IMR-90 (cell line): ENCODE data around the gene KIF4B. TPM values are rescaled to one million over a fixed set of nuclear protein-coding genes. Genes with fewer than 3 reads are reported as not detected.

ENCODE experiments used
- ATAC-seq: fragments of 200-7000 bp; cut with Tn5 transposase; 2 replicates; pipeline ENCODE4 v1.9.1; 2020; ENCODE audit warnings: low read depth, mild to moderate bottlenecking, moderate library complexity
- BruUV-seq: library from RNA; stranded (reverse); fragments of 400-500 nt; replicated peaks from 2 replicates; lab custom pipeline; 2021; lab: Mats Ljungman, UMichigan
- CTCF ChIA-PET: fragments of 300-600 bp; formaldehyde crosslinking; extraction: SDS; loops from one replicate; lab custom pipeline; 2021; ENCODE audit warnings: antibody characterized with exemption; lab: Yijun Ruan, JAX
- POLR2A ChIA-PET: fragments of 300-600 bp; sonication (Branson Sonifier 250); formaldehyde crosslinking; loops from one replicate; lab custom pipeline; 2022; ENCODE audit warnings: antibody characterized with exemption; ENCODE audit not compliant: unreplicated experiment; lab: Charles Lee
- DNase-seq: peaks from one replicate; pipeline ENCODE4 v3.0.0; 2013
- H2AFZ ChIP-seq: replicated peaks from 2 replicates; pipeline ENCODE3; 2013; ENCODE audit warnings: low read length, mild to moderate bottlenecking; ENCODE audit not compliant: poor library complexity
- H2AK5ac ChIP-seq: 2 replicates; pipeline ENCODE4 v1.6.1; 2013; ENCODE audit warnings: low read depth, low read length, inconsistent platforms
- H2AK9ac ChIP-seq: replicated peaks from 2 replicates; pipeline ENCODE3; 2013; ENCODE audit warnings: mild to moderate bottlenecking, low read depth, low read length, moderate library complexity; ENCODE audit not compliant: poor library complexity
- H2BK120ac ChIP-seq: 2 replicates; pipeline ENCODE4 v1.6.1; 2013; ENCODE audit warnings: low read depth, low read length, inconsistent platforms
- H2BK15ac ChIP-seq: 3 replicates; pipeline ENCODE4 v1.6.1; 2013; ENCODE audit warnings: low read depth, low read length, inconsistent platforms
- H2BK20ac ChIP-seq: 2 replicates; pipeline ENCODE4 v1.6.1; 2013; ENCODE audit warnings: low read depth, mild to moderate bottlenecking, inconsistent platforms, low read length, moderate library complexity
- H2BK5ac ChIP-seq: 2 replicates; pipeline ENCODE4 v1.6.1; 2013; ENCODE audit warnings: mild to moderate bottlenecking, low read depth, low read length, inconsistent platforms; ENCODE audit not compliant: poor library complexity, severe bottlenecking
- H3K14ac ChIP-seq: replicated peaks from 2 replicates; pipeline ENCODE4 v1.6.1; 2013; ENCODE audit warnings: low read depth, low read length, inconsistent platforms
- H3K18ac ChIP-seq: 2 replicates; pipeline ENCODE4 v1.6.1; 2013; ENCODE audit warnings: low read depth, low read length, control low read depth
- H3K23ac ChIP-seq: 2 replicates; pipeline ENCODE4 v1.6.1; 2013; ENCODE audit warnings: low read depth, low read length, inconsistent platforms
- H3K27ac ChIP-seq: 2 replicates; pipeline ENCODE4 v1.5.1; 2013; ENCODE audit warnings: mild to moderate bottlenecking, control low read depth, low read length; ENCODE audit not compliant: insufficient read depth
- H3K27me3 ChIP-seq: 2 replicates; pipeline ENCODE4 v1.6.1; 2013; ENCODE audit warnings: low read length; ENCODE audit not compliant: control insufficient read depth, insufficient read depth
- H3K36me3 ChIP-seq: 2 replicates; pipeline ENCODE4 v1.6.1; 2013; ENCODE audit warnings: low read length, mixed read lengths; ENCODE audit not compliant: control insufficient read depth, insufficient read depth
- H3K4ac ChIP-seq: 2 replicates; pipeline ENCODE4 v1.6.1; 2013; ENCODE audit warnings: low read depth, low read length, inconsistent platforms
- H3K4me1 ChIP-seq: 2 replicates; pipeline ENCODE4 v1.6.1; 2013; ENCODE audit warnings: low read length, mixed read lengths; ENCODE audit not compliant: control insufficient read depth, insufficient read depth
- H3K4me2 ChIP-seq: 2 replicates; pipeline ENCODE4 v1.6.1; 2013; ENCODE audit warnings: low read depth, mild to moderate bottlenecking, control low read depth, low read length, moderate library complexity
- H3K4me3 ChIP-seq: 2 replicates; pipeline ENCODE4 v1.5.1; 2013; ENCODE audit warnings: low read depth, mild to moderate bottlenecking, control low read depth, low read length, moderate library complexity; ENCODE audit not compliant: insufficient read depth
- H3K56ac ChIP-seq: 2 replicates; pipeline ENCODE4 v1.6.1; 2013; ENCODE audit warnings: low read length, inconsistent platforms; ENCODE audit not compliant: insufficient read depth; ENCODE audit errors: extremely low read depth
- H3K79me1 ChIP-seq, 2 experiments: 2 replicates each; pipeline ENCODE4 v1.6.1; 2013; ENCODE audit warnings: low read length in 2 of 2, inconsistent platforms in 1 of 2, low read depth in 1 of 2
- H3K9ac ChIP-seq: 2 replicates; pipeline ENCODE4 v1.6.1; 2013; ENCODE audit warnings: low read depth, low read length, control low read depth
- H3K9me1 ChIP-seq: 2 replicates; pipeline ENCODE4 v1.6.1; 2013; ENCODE audit warnings: low read length, inconsistent platforms; ENCODE audit not compliant: insufficient read depth
- H3K9me3 ChIP-seq: 2 replicates; pipeline ENCODE4 v1.6.1; 2013; ENCODE audit warnings: low read length; ENCODE audit not compliant: control insufficient read depth, insufficient read depth
- H4K20me1 ChIP-seq: 2 replicates; pipeline ENCODE4 v1.6.1; 2013; ENCODE audit warnings: low read length, inconsistent platforms; ENCODE audit not compliant: insufficient read depth
- H4K5ac ChIP-seq: 2 replicates; pipeline ENCODE4 v1.6.1; 2013; ENCODE audit warnings: mild to moderate bottlenecking, low read depth, low read length, control low read depth
- H4K8ac ChIP-seq, 2 experiments: 2 replicates each; pipeline ENCODE4 v1.6.1; 2013; ENCODE audit warnings: low read depth in 2 of 2, low read length in 2 of 2, control low read depth in 1 of 2, inconsistent platforms in 1 of 2
- H4K91ac ChIP-seq: 2 replicates; pipeline ENCODE4 v1.6.1; 2013; ENCODE audit warnings: low read depth, low read length, inconsistent platforms; ENCODE audit not compliant: insufficient read depth
- CTCF ChIP-seq: conservative IDR thresholded peaks from 2 replicates; pipeline ENCODE4 v1.5.1; 2012; ENCODE audit warnings: mild to moderate bottlenecking, low read depth, low read length, improper control_type of control experiment
- ELK1 ChIP-seq: fragments of 150-350 bp; IDR thresholded peaks from 2 replicates; pipeline ENCODE4 v1.6.1; 2016; ENCODE audit warnings: low read depth, mild to moderate bottlenecking, low read length, moderate library complexity, borderline replicate concordance
- MAZ ChIP-seq: IDR thresholded peaks from 2 replicates; pipeline ENCODE4 v1.6.1; 2012; ENCODE audit warnings: low read depth, mild to moderate bottlenecking, low read length, improper control_type of control experiment, moderate library complexity, borderline replicate concordance
- NFE2L2 ChIP-seq: fragments of 150-350 bp; IDR thresholded peaks from 2 replicates; pipeline ENCODE4 v1.6.1; 2016; ENCODE audit warnings: low read depth, mild to moderate bottlenecking, low read length
- RFX5 ChIP-seq: IDR thresholded peaks from 2 replicates; pipeline ENCODE4 v1.8.0; 2012; ENCODE audit warnings: low read depth, mild to moderate bottlenecking, low read length, moderate library complexity
- WGBS, 2 experiments: methylation state at CpG; one replicate each; pipeline versions ENCODE4 v1.1.5 to v1.1.7; 2013; ENCODE audit warnings: missing lambda C conversion rate in 2 of 2; ENCODE audit not compliant: insufficient read length in 1 of 2; ENCODE audit errors: extremely low coverage in 2 of 2; 5-methylcytosine and 5-hydroxymethylcytosine counted together
- dilution Hi-C: fragments of 300-500 bp; cut with HindIII; formaldehyde crosslinking; loops from one replicate; pipeline ENCODE4 v1.14.3; 2018; ENCODE audit warnings: low sequenced_read_pairs; ENCODE audit not compliant: unreplicated experiment
- in situ Hi-C: fragments of 300-500 bp; cut with MboI; formaldehyde crosslinking; loops from 3 replicates; pipeline ENCODE4 v1.14.3; 2019; ENCODE audit warnings: low sequenced_read_pairs, inconsistent platforms, mixed read lengths
- intact Hi-C: fragments of 100-400 bp; cut with micrococcal nuclease; formaldehyde crosslinking; loops from 2 replicates; pipeline ENCODE4 v1.10.0; 2022
- polyA plus RNA-seq, 3 experiments: library from polyadenylated mRNA; depleted of rRNA; stranded (reverse); fragments of >200 nt; gene quantifications; 2 replicates each; pipeline ENCODE4 v1.2.3, GENCODE V29; 2012; ENCODE audit warnings: low replicate concordance in 1 of 3
- total RNA-seq: library from RNA; depleted of rRNA; stranded (reverse); fragments of >200 nt; gene quantifications from 2 replicates; pipeline ENCODE4 v1.2.3, GENCODE V29; 2012

KIF4B gene
- total and polyA plus RNA-seq, 2 of the 4 experiments (the other 2 are of a cell fraction) = under 0.01 to 0.03 TPM

- Histone ChIP-seq H3K56ac (no peak overlapping the region), H2AK9ac (no peak overlapping the region), H3K18ac (no peak overlapping the region), H4K8ac (no peak overlapping the region), H3K23ac (no peak overlapping the region), H3K27ac (no peak overlapping the region), H3K4me1 (no peaks in the 10 kb centered on the region), H2BK15ac (no peak overlapping the region), H3K4me2 (no peak overlapping the region), H3K4me3 (no peak overlapping the region), H2BK120ac (no peak overlapping the region), H2AK5ac (no peak overlapping the region), H3K4ac (no peak overlapping the region), H4K5ac (no peak overlapping the region), H2BK5ac (no peak overlapping the region), H3K14ac (no peak overlapping the region), H3K36me3 (no peaks in the 10 kb centered on the region), H3K9ac (no peak overlapping the region), H4K20me1 (no peaks in the 10 kb centered on the region), H2BK20ac (no peak overlapping the region), H2AFZ (no peak overlapping the region), H4K91ac (no peak overlapping the region), H3K27me3 (no peaks in the 10 kb centered on the region), H3K9me3 (no peaks in the 10 kb centered on the region), H3K79me1 (no peaks in the 10 kb centered on the region), H3K9me1 (no peaks in the 10 kb centered on the region)
- TF ChIP-seq MAZ = no peak
- no peak for TF ChIP-seq RFX5
- no peak for TF ChIP-seq NFE2L2
- no peak for TF ChIP-seq CTCF
- TF ChIP-seq ELK1 = no peak
- in situ Hi-C loops = no loop called here
- ChIA-PET POLR2A (no interaction called here), CTCF (no interaction called here)
- dilution Hi-C loops = no loop called here
- intact Hi-C loops = no loop called here
- DNase-seq (no peak), ATAC-seq (no peak)
- no CpG with 5 or more reads among the region's 1 CpG for WGBS, 2 experiments
- BruUV-seq = no TSS peak
Observed at GRCh38 chr5:155057626-155058025, 44.1 kb downstream of the KIF4B start.
